Right lobe of liver (tissue), 4 donors: ENCODE results near the gene TYROBP.

ENCODE experiments used
- POLR2A ChIP-seq: fragments of 450-650 bp; IDR thresholded peaks from one replicate; pipeline ENCODE4 v1.6.1; 2017; ENCODE audit warnings: antibody characterized with exemption, mild to moderate bottlenecking
- TF ChIP-seq, protein P1 (sequence below), 4 donors: fragments of 200-600 bp in 3 of 4; fragments of 450-650 bp in 1 of 4; IDR thresholded peaks; one replicate each; pipeline versions ENCODE4 v1.5.1 to v1.8.0; 2016 to 2022; ENCODE audit warnings: antibody characterized with exemption in 4 of 4, mild to moderate bottlenecking in 2 of 4
- donor health status: DM: no; HTN: no; CAD: no.
- donor health status: DM: no; HTN: no; CAD: no.
- donor health status: DM: no; HTN: yes; CAD: no.

DNA sequence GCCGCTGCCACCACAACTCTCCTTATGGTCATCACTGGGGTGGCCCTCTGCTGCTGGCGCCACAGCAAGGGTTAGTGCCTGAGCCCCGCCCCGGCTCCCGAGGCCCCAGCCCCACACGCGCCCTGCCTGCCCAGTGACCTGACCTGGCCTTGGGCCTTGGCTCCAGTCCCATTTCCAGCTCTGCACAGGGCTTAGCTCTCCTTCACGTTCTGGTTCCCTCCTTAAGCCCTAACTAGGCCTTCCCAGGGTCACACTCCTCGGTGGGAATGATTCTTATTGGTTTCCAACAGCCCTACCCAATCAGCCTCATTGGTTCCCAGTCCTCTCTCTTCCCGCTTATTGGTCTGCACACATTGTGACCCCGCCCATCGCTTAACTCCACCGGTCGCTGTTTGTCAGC, 45.6 kb downstream of the TYROBP start:
- TF ChIP-seq, protein P1, sequence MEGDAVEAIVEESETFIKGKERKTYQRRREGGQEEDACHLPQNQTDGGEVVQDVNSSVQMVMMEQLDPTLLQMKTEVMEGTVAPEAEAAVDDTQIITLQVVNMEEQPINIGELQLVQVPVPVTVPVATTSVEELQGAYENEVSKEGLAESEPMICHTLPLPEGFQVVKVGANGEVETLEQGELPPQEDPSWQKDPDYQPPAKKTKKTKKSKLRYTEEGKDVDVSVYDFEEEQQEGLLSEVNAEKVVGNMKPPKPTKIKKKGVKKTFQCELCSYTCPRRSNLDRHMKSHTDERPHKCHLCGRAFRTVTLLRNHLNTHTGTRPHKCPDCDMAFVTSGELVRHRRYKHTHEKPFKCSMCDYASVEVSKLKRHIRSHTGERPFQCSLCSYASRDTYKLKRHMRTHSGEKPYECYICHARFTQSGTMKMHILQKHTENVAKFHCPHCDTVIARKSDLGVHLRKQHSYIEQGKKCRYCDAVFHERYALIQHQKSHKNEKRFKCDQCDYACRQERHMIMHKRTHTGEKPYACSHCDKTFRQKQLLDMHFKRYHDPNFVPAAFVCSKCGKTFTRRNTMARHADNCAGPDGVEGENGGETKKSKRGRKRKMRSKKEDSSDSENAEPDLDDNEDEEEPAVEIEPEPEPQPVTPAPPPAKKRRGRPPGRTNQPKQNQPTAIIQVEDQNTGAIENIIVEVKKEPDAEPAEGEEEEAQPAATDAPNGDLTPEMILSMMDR (IDR thresholded peaks at IDR 0.05): no peak
- TF ChIP-seq POLR2A: no peak
